ENCODE measurements around the gene ARHGAP19.

Gene ARHGAP19

DNA sequence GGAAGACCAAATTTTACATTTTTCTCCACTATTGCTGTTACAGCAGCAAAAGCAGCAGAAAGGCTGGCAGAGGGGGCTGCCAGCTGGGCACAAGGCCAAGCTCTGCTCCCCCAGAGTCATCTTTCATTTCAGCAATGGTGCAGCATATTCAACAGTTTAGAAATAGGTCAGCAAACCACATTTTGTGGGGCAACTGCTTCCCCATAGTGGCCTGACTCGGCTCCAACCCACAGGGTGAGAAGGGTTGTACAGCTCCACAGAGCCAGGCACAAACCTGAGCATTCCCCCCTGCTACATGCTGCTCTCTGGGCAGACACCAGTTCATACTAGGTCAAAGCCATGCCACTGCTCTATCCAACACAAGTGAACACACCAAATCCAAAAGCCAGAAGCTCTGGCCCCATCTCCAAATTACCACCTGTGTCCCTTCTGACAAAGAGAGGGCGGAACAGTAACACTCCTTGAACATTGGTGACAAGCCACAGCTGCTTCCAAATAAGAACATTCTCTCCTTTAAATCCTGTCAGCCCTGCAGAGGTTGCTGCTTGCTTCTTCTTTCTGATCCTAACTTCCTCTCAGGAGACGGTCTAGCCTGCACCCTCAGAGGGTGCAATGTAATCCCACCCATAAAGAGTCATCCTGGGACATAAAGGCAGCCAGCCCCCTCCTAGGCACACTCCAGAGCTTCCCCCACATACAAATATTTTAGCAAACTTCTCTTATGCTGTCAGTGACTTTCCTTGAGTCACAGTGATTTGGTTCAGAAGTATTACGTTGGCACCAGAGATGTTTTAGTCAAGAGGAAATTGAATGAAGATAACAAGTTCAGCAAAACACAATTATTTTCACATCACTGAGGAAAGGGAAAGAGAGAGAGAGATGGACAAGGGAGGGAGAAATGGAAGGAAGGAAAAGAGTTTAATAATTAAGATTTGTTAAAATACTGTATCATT is 67.7 kb downstream of the ARHGAP19 start:
- H2AFZ ChIP-seq (ENCODE audit: low read length) = no peak overlapping the region
- TF ChIP-seq EZH2 (optimal IDR thresholded peaks at IDR 0.05; ENCODE audit: low read depth, low read length) (no peak), EZH2phosphoT487 (IDR thresholded peaks at IDR 0.05; ENCODE audit: low read length) (no peak)
- TF ChIP-seq, protein P1, sequence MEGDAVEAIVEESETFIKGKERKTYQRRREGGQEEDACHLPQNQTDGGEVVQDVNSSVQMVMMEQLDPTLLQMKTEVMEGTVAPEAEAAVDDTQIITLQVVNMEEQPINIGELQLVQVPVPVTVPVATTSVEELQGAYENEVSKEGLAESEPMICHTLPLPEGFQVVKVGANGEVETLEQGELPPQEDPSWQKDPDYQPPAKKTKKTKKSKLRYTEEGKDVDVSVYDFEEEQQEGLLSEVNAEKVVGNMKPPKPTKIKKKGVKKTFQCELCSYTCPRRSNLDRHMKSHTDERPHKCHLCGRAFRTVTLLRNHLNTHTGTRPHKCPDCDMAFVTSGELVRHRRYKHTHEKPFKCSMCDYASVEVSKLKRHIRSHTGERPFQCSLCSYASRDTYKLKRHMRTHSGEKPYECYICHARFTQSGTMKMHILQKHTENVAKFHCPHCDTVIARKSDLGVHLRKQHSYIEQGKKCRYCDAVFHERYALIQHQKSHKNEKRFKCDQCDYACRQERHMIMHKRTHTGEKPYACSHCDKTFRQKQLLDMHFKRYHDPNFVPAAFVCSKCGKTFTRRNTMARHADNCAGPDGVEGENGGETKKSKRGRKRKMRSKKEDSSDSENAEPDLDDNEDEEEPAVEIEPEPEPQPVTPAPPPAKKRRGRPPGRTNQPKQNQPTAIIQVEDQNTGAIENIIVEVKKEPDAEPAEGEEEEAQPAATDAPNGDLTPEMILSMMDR (IDR thresholded peaks at IDR 0.05; ENCODE audit: low read length) = no peak
- no peak overlapping the region for H3K27ac ChIP-seq (ENCODE audit: low read length)
- no peak overlapping the region for H3K4me2 ChIP-seq (ENCODE audit: low read depth, low read length)
- no peaks in the 10 kb centered on the region for H3K36me3 ChIP-seq (replicated peaks; ENCODE audit: insufficient read depth, low read length)
- H3K9ac ChIP-seq (ENCODE audit: low read length) = no peak overlapping the region
- H3F3A ChIP-seq (ENCODE audit: insufficient read depth, low read length) = no peaks in the 10 kb centered on the region
- H3K79me2 ChIP-seq (ENCODE audit: low read length) = no peaks in the 10 kb centered on the region
- no peaks in the 10 kb centered on the region for H3K9me3 ChIP-seq (replicated peaks; ENCODE audit: insufficient read depth, low read length)
- H3K4me1 ChIP-seq (ENCODE audit: low read length) = no peaks in the 10 kb centered on the region
- no peak overlapping the region for H3K4me3 ChIP-seq (ENCODE audit: low read length)
- no peak for DNase-seq
- no peaks in the 10 kb centered on the region for H3K27me3 ChIP-seq (replicated peaks; ENCODE audit: insufficient read depth, low read length)
- no peaks in the 10 kb centered on the region for H3K9me2 ChIP-seq (replicated peaks; ENCODE audit: insufficient read depth, low read length)
- no peaks in the 10 kb centered on the region for H4K20me1 ChIP-seq (ENCODE audit: insufficient read depth, low read length)

GRCh38 chr10:97222326-97222961 is 70.0 kb downstream of the ARHGAP19 start:
- H3K9ac ChIP-seq (ENCODE audit: low read length) = no peak overlapping the region
- no peak overlapping the region for H2AFZ ChIP-seq (ENCODE audit: low read length)
- no peaks in the 10 kb centered on the region for H4K20me1 ChIP-seq (ENCODE audit: insufficient read depth, low read length)
- DNase-seq = no peak
- no peaks in the 10 kb centered on the region for H3F3A ChIP-seq (ENCODE audit: insufficient read depth, low read length)
- H3K4me2 ChIP-seq (ENCODE audit: low read depth, low read length) = no peak overlapping the region
- H3K36me3 ChIP-seq (replicated peaks; ENCODE audit: insufficient read depth, low read length) = no peaks in the 10 kb centered on the region
- H3K27ac ChIP-seq (ENCODE audit: low read length) = no peak overlapping the region
- H3K9me3 ChIP-seq (replicated peaks; ENCODE audit: insufficient read depth, low read length) = no peaks in the 10 kb centered on the region
- no peaks in the 10 kb centered on the region for H3K79me2 ChIP-seq (ENCODE audit: low read length)
- no peaks in the 10 kb centered on the region for H3K9me2 ChIP-seq (replicated peaks; ENCODE audit: insufficient read depth, low read length)
- peaks cover 6% of the 10 kb centered on the region; the same call in 1 of the 2 replicates for H3K4me1 ChIP-seq (ENCODE audit: low read length)
- no peaks in the 10 kb centered on the region for H3K27me3 ChIP-seq (replicated peaks; ENCODE audit: insufficient read depth, low read length)
- TF ChIP-seq EZH2phosphoT487 (IDR thresholded peaks at IDR 0.05; ENCODE audit: low read length) (no peak), EZH2 (optimal IDR thresholded peaks at IDR 0.05; ENCODE audit: low read depth, low read length) (no peak)
- TF ChIP-seq, protein P1 (IDR thresholded peaks at IDR 0.05; ENCODE audit: low read length) = no peak
- H3K4me3 ChIP-seq (ENCODE audit: low read length) = no peak overlapping the region

DNA sequence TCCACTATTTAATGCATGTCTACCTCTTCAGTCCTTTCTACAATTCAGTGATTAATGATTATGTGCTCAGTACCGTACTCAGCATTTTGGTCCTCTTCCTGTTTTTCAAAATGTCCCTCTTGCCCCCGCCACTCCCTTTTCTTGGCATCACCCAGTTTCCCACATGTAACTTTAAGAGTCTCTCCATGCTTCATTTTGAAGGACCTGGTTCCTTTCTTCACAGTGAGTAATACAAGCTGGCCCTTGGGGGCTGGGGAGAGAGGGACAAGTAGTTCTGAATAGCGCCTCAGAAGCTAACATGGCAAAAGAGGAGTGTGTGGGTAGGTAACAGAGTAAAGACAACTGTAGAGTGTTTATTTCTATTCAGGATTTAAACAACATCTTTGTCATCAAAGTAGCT is 72.1 kb downstream of the ARHGAP19 start:
- Histone ChIP-seq H3K4me2 (ENCODE audit: low read depth, low read length) (no peak overlapping the region), H3K27me3 (replicated peaks; ENCODE audit: insufficient read depth, low read length) (no peaks in the 10 kb centered on the region), H3K27ac (ENCODE audit: low read length) (no peak overlapping the region), H3K79me2 (ENCODE audit: low read length) (no peaks in the 10 kb centered on the region), H3K9me3 (replicated peaks; ENCODE audit: insufficient read depth, low read length) (no peaks in the 10 kb centered on the region), H3K36me3 (replicated peaks; ENCODE audit: insufficient read depth, low read length) (no peaks in the 10 kb centered on the region), H3K9me2 (replicated peaks; ENCODE audit: insufficient read depth, low read length) (no peaks in the 10 kb centered on the region), H3K9ac (ENCODE audit: low read length) (no peak overlapping the region), H3F3A (ENCODE audit: insufficient read depth, low read length) (no peaks in the 10 kb centered on the region), H3K4me3 (ENCODE audit: low read length) (no peak overlapping the region), H4K20me1 (ENCODE audit: insufficient read depth, low read length) (no peaks in the 10 kb centered on the region), H3K4me1 (ENCODE audit: low read length) (peaks cover 10% of the 10 kb centered on the region; the same call in 1 of the 2 replicates), H2AFZ (ENCODE audit: low read length) (no peak overlapping the region)
- DNase-seq = no peak
- TF ChIP-seq EZH2 (optimal IDR thresholded peaks at IDR 0.05; ENCODE audit: low read depth, low read length) = no peak
- no peak for TF ChIP-seq EZH2phosphoT487 (IDR thresholded peaks at IDR 0.05; ENCODE audit: low read length)
- TF ChIP-seq, protein P1 (IDR thresholded peaks at IDR 0.05; ENCODE audit: low read length) = no peak
